Natural killer cell (primary cell): ENCODE measurements around the gene DRG2. TPM values are rescaled to one million over a fixed set of nuclear protein-coding genes. Genes with fewer than 3 reads are reported as not detected.

Source experiments
- ATAC-seq, 3 donors: fragments of 150-1000 bp in 2 of 3; fragments of 200-7000 bp in 1 of 3; cut with Tn5 transposase; 1 replicate in 1 of 3; 2 replicates in 2 of 3; pipeline ENCODE4 v1.10.0; 2021; ENCODE audit warnings: mild to moderate bottlenecking in 2 of 3, moderate library complexity in 2 of 3
- DNase-seq, 2 donors: peaks; one replicate each; pipeline versions ENCODE4 v3.0.0 to v3.0.0-alpha.2; 2013 to 2021; ENCODE audit warnings: mixed read lengths in 1 of 2
- H3K27ac ChIP-seq: one replicate; pipeline ENCODE4 v1.5.1; 2013; ENCODE audit warnings: mild to moderate bottlenecking, low read length
- H3K27me3 ChIP-seq: one replicate; pipeline ENCODE4 v1.6.1; 2013; ENCODE audit warnings: low read length; ENCODE audit not compliant: control insufficient read depth, insufficient read depth
- H3K36me3 ChIP-seq: one replicate; pipeline ENCODE4 v1.6.1; 2013; ENCODE audit warnings: low read length; ENCODE audit not compliant: control insufficient read depth, insufficient read depth
- H3K4me1 ChIP-seq: one replicate; pipeline ENCODE4 v1.6.1; 2013; ENCODE audit warnings: low read length; ENCODE audit not compliant: control insufficient read depth, insufficient read depth
- H3K4me3 ChIP-seq: one replicate; pipeline ENCODE4 v1.5.1; 2013; ENCODE audit warnings: low read length
- H3K9me3 ChIP-seq: one replicate; pipeline ENCODE4 v1.6.1; 2013; ENCODE audit warnings: low read length; ENCODE audit not compliant: control insufficient read depth, insufficient read depth
- H3K27ac Mint-ChIP-seq, 2 donors: one replicate each; pipeline ENCODE4 v1.8.0; 2022; ENCODE audit warnings: mild to moderate bottlenecking in 2 of 2, mixed read lengths in 2 of 2, moderate library complexity in 1 of 2
- H3K27me3 Mint-ChIP-seq, 2 donors: one replicate each; pipeline ENCODE4 v1.8.0; 2022; ENCODE audit warnings: low read depth in 2 of 2, mixed read lengths in 2 of 2
- H3K36me3 Mint-ChIP-seq: one replicate; pipeline ENCODE4 v1.8.0; 2022; ENCODE audit warnings: mixed read lengths
- H3K4me1 Mint-ChIP-seq, 2 donors: one replicate each; pipeline ENCODE4 v1.8.0; 2022; ENCODE audit warnings: mixed read lengths in 2 of 2
- H3K4me3 Mint-ChIP-seq: one replicate; pipeline ENCODE4 v1.8.0; 2022; ENCODE audit warnings: mild to moderate bottlenecking, moderate library complexity, mixed read lengths
- H3K9me3 Mint-ChIP-seq, 2 donors: one replicate each; pipeline ENCODE4 v1.8.0; 2022; ENCODE audit warnings: mixed read lengths in 2 of 2
- CTCF ChIP-seq: fragments of 200-600 bp; IDR thresholded peaks from one replicate; pipeline ENCODE4 v1.8.0; 2022; ENCODE audit warnings: antibody characterized with exemption
- WGBS: methylation state at CpG from one replicate; pipeline ENCODE4 v1.1.7; 2013; ENCODE audit warnings: missing lambda C conversion rate; ENCODE audit not compliant: insufficient coverage; 5-methylcytosine and 5-hydroxymethylcytosine counted together
- intact Hi-C: fragments of 100-400 bp; cut with micrococcal nuclease; formaldehyde crosslinking; loops from one replicate; pipeline ENCODE4 v1.14.2; 2022
- total RNA-seq, 4 donors: library from RNA; stranded (reverse); fragments of 120-200 nt in 1 of 4; gene quantifications; one replicate each; pipeline versions ENCODE4 v1.2.3 to v1.2.4, GENCODE V29; 2013 to 2022

DRG2 gene
- total RNA-seq, 3 donors from 2014 or later (not counting 1 experiment from before 2014, with no cell fraction given) = 53.3 to 69.2 (median 62.7) TPM

GRCh38 chr17:18106211-18106610 is 18.5 kb downstream of the DRG2 start:
- H3K27me3 Mint-ChIP-seq = no peaks in the 10 kb centered on the region

GRCh38 chr17:18107061-18107790 is 19.5 kb downstream of the DRG2 start:
- no peak overlapping the region for H3K27ac Mint-ChIP-seq
- WGBS = 90% methylated on average over 13 of the region's 14 CpGs
- no peak for TF ChIP-seq CTCF
- H3K9me3 ChIP-seq = no peaks in the 10 kb centered on the region
- no peak overlapping the region for H3K4me3 Mint-ChIP-seq
- no peak overlapping the region for H3K27ac ChIP-seq
- ATAC-seq (no peak), DNase-seq (no peak)
- intact Hi-C loops = no loop called here
- H3K27me3 ChIP-seq = no peaks in the 10 kb centered on the region
- no peaks in the 10 kb centered on the region for H3K27me3 Mint-ChIP-seq
- no peaks in the 10 kb centered on the region for H3K9me3 Mint-ChIP-seq
- H3K4me3 ChIP-seq = no peak overlapping the region
- peaks cover 12% of the 10 kb centered on the region for H3K36me3 ChIP-seq
- H3K4me1 Mint-ChIP-seq = no peaks in the 10 kb centered on the region
- H3K36me3 Mint-ChIP-seq = no peaks in the 10 kb centered on the region
- no peaks in the 10 kb centered on the region for H3K4me1 ChIP-seq

More at GRCh38 chr17:18106211-18106610, 18.5 kb downstream of the DRG2 start:
- Histone ChIP-seq H3K36me3 (peaks cover 18% of the 10 kb centered on the region), H3K4me3 (no peak overlapping the region), H3K9me3 (no peaks in the 10 kb centered on the region), H3K27ac (no peak overlapping the region), H3K4me1 (no peaks in the 10 kb centered on the region), H3K27me3 (no peaks in the 10 kb centered on the region)
- no peak for TF ChIP-seq CTCF
- Mint-ChIP-seq H3K36me3 (no peaks in the 10 kb centered on the region), H3K9me3 (no peaks in the 10 kb centered on the region), H3K27ac (no peak overlapping the region), H3K4me1 (no peaks in the 10 kb centered on the region), H3K4me3 (no peak overlapping the region)
- intact Hi-C loops = no loop called here
- DNase-seq (no peak), ATAC-seq (no peak)
- WGBS = 95% methylated on average over 9 of the region's 9 CpGs

GRCh38 chr17:18107971-18108370 is 20.2 kb downstream of the DRG2 start:
- WGBS = 88% methylated on average over 6 of the region's 6 CpGs
- no peak for ATAC-seq
- H3K9me3 Mint-ChIP-seq = no peaks in the 10 kb centered on the region
- H3K4me3 ChIP-seq = no peak overlapping the region
- intact Hi-C loops = no loop called here
- no peak overlapping the region for H3K4me3 Mint-ChIP-seq
- H3K27me3 Mint-ChIP-seq = no peaks in the 10 kb centered on the region
- H3K4me1 ChIP-seq = no peaks in the 10 kb centered on the region
- H3K4me1 Mint-ChIP-seq = no peaks in the 10 kb centered on the region
- H3K27ac ChIP-seq = no peak overlapping the region
- H3K36me3 Mint-ChIP-seq = no peaks in the 10 kb centered on the region
- H3K27me3 ChIP-seq = no peaks in the 10 kb centered on the region
- peak overlapping the region in 1 of 2 donors; percentile 20 for H3K27ac Mint-ChIP-seq
- H3K9me3 ChIP-seq = no peaks in the 10 kb centered on the region
- DNase-seq = no peak
- peaks cover 10% of the 10 kb centered on the region for H3K36me3 ChIP-seq
- no peak for TF ChIP-seq CTCF
